HEK293 (cell line): Measurements from ENCODE around the gene PRR19.
A peak's percentile ranks its signal among the peaks of the same experiment; 100 is the strongest.

Experiments used
- CTCF ChIA-PET: fragments of 350-600 bp; formaldehyde crosslinking; extraction: SDS; loops from one replicate; lab custom pipeline; 2021; ENCODE audit warnings: antibody characterized with exemption; lab: Yijun Ruan, JAX
- POLR2A ChIA-PET: fragments of 300-600 bp; formaldehyde crosslinking; extraction: SDS; loops from one replicate; lab custom pipeline; 2020; ENCODE audit warnings: antibody characterized with exemption, inconsistent platforms; lab: Yijun Ruan, JAX
- H3K27ac ChIP-seq: fragments of 200-500 bp; sonication (Bioruptor generic); 2 replicates; pipeline ENCODE4 v1.5.1; 2014; ENCODE audit warnings: low read depth, low read length, control low read depth, inconsistent platforms; ENCODE audit errors: extremely low read depth
- H3K36me3 ChIP-seq, 2 experiments: fragments of 200-500 bp in 1 of 2; sonication (Bioruptor generic) in 1 of 2; 1 replicate in 1 of 2; 2 replicates in 1 of 2; pipeline ENCODE4 v1.5.1; 2014 to 2017; ENCODE audit warnings: inconsistent platforms in 2 of 2, low read length in 2 of 2; ENCODE audit not compliant: control insufficient read depth in 2 of 2, insufficient read depth in 1 of 2
- H3K4me1 ChIP-seq: fragments of 200-500 bp; sonication (Bioruptor generic); 2 replicates; pipeline ENCODE4 v1.5.1; 2014; ENCODE audit warnings: mild to moderate bottlenecking, low read length, inconsistent platforms; ENCODE audit not compliant: control insufficient read depth, insufficient read depth
- H3K4me3 ChIP-seq: 2 replicates; pipeline ENCODE4 v1.5.1; 2011; ENCODE audit warnings: low read depth, mild to moderate bottlenecking, control low read depth, low read length, moderate library complexity
- H3K9me3 ChIP-seq: fragments of 200-500 bp; sonication (Bioruptor generic); 2 replicates; pipeline ENCODE4 v1.5.1; 2014; ENCODE audit warnings: low read depth, low read length, inconsistent platforms; ENCODE audit not compliant: control insufficient read depth, insufficient read depth
- CTCF ChIP-seq: fragments of 450-650 bp; formaldehyde crosslinking; IDR thresholded peaks from 2 replicates; pipeline ENCODE4 v1.5.1; 2016; ENCODE audit warnings: missing biosample characterization, missing genetic modification characterization
- EGR2 ChIP-seq: fragments of 450-650 bp; formaldehyde crosslinking; IDR thresholded peaks from 2 replicates; pipeline ENCODE4 v1.5.1; 2016; ENCODE audit warnings: low read depth, missing biosample characterization, missing genetic modification characterization
- GLIS1 ChIP-seq: fragments of 450-650 bp; formaldehyde crosslinking; IDR thresholded peaks from 2 replicates; pipeline ENCODE4 v1.5.1; 2016; ENCODE audit warnings: missing biosample characterization, missing genetic modification characterization
- KLF1 ChIP-seq: fragments of 450-650 bp; formaldehyde crosslinking; IDR thresholded peaks from 2 replicates; pipeline ENCODE4 v1.5.1; 2016; ENCODE audit warnings: missing biosample characterization, missing genetic modification characterization
- KLF9 ChIP-seq: fragments of 450-650 bp; formaldehyde crosslinking; IDR thresholded peaks from 2 replicates; pipeline ENCODE4 v1.5.1; 2016; ENCODE audit warnings: missing biosample characterization, missing genetic modification characterization, low read depth
- SCRT2 ChIP-seq: fragments of 450-650 bp; formaldehyde crosslinking; IDR thresholded peaks from 2 replicates; pipeline ENCODE4 v1.5.1; 2016; ENCODE audit warnings: missing biosample characterization, missing genetic modification characterization
- ZFHX2 ChIP-seq: fragments of 450-650 bp; formaldehyde crosslinking; conservative IDR thresholded peaks from 2 replicates; pipeline ENCODE4 v1.5.1; 2016; ENCODE audit warnings: missing biosample characterization, missing genetic modification characterization
- ZIC2 ChIP-seq: fragments of 450-650 bp; formaldehyde crosslinking; IDR thresholded peaks from 2 replicates; pipeline ENCODE4 v1.5.1; 2016; ENCODE audit warnings: missing biosample characterization, missing genetic modification characterization
- ZNF138 ChIP-seq: fragments of 450-650 bp; formaldehyde crosslinking; IDR thresholded peaks from 2 replicates; pipeline ENCODE4 v1.5.1; 2016; ENCODE audit warnings: missing biosample characterization, missing genetic modification characterization, borderline replicate concordance
- ZNF155 ChIP-seq: fragments of 450-650 bp; formaldehyde crosslinking; IDR thresholded peaks from 2 replicates; pipeline ENCODE4 v1.5.1; 2016; ENCODE audit warnings: missing biosample characterization, missing genetic modification characterization
- ZNF157 ChIP-seq: fragments of 450-650 bp; formaldehyde crosslinking; IDR thresholded peaks from 2 replicates; pipeline ENCODE4 v1.5.1; 2016; ENCODE audit warnings: missing biosample characterization, missing genetic modification characterization
- ZNF2 ChIP-seq: fragments of 450-650 bp; formaldehyde crosslinking; IDR thresholded peaks from 2 replicates; pipeline ENCODE4 v1.5.1; 2016; ENCODE audit warnings: missing biosample characterization, missing genetic modification characterization
- ZNF362 ChIP-seq: fragments of 450-650 bp; formaldehyde crosslinking; IDR thresholded peaks from 2 replicates; pipeline ENCODE4 v1.5.1; 2016; ENCODE audit warnings: missing biosample characterization, missing genetic modification characterization
- ZNF624 ChIP-seq: fragments of 450-650 bp; formaldehyde crosslinking; IDR thresholded peaks from 2 replicates; pipeline ENCODE4 v1.5.1; 2017; ENCODE audit warnings: missing biosample characterization, missing genetic modification characterization
- ZNF626 ChIP-seq: fragments of 450-650 bp; sonication (Bioruptor Pico); formaldehyde crosslinking; IDR thresholded peaks from 2 replicates; pipeline ENCODE4 v1.5.1; 2018; ENCODE audit warnings: missing biosample characterization, missing genetic modification characterization, inconsistent platforms
- ZNF837 ChIP-seq: fragments of 450-650 bp; formaldehyde crosslinking; IDR thresholded peaks from 2 replicates; pipeline ENCODE4 v1.5.1; 2016; ENCODE audit warnings: missing biosample characterization, missing genetic modification characterization
- TF ChIP-seq, protein P1 (sequence below): fragments of 450-650 bp; formaldehyde crosslinking; IDR thresholded peaks from 2 replicates; pipeline ENCODE4 v1.5.1; 2016; ENCODE audit warnings: missing biosample characterization, missing genetic modification characterization
- TF ChIP-seq, protein P2 (sequence below): fragments of 450-650 bp; formaldehyde crosslinking; IDR thresholded peaks from 2 replicates; pipeline ENCODE4 v1.5.1; 2016; ENCODE audit warnings: missing biosample characterization, missing genetic modification characterization, low read depth

The PRR19 gene

GRCh38 chr19:42292042-42292960 lies 9.6 kb upstream of the PRR19 start:
- CTCF ChIA-PET: interaction anchor here (0.6 to 1.8 kb wide), 4 partner anchors 9 to 46 kb away, joined by 3 to 7 read pairs (median 5); partner anchors contain the start of gene PRR19

GRCh38 chr19:42292963-42293362 lies 9.0 kb upstream of the PRR19 start:
- Histone ChIP-seq H3K27ac (0 out of 2 replicates have a peak overlapping the region, but pooled peaks have one; percentile 31), H3K4me1 (no peaks in the 10 kb centered on the region), H3K9me3 (no peaks in the 10 kb centered on the region), H3K4me3 (no peak overlapping the region), H3K36me3 (peaks cover 27 to 87% of the 10 kb centered on the region in 2 experiments)
- peak; percentile 73 for TF ChIP-seq ZIC2 (tag by site-specific recombination)
- TF ChIP-seq ZNF362 (tag by site-specific recombination): no peak
- TF ChIP-seq, protein P1, sequence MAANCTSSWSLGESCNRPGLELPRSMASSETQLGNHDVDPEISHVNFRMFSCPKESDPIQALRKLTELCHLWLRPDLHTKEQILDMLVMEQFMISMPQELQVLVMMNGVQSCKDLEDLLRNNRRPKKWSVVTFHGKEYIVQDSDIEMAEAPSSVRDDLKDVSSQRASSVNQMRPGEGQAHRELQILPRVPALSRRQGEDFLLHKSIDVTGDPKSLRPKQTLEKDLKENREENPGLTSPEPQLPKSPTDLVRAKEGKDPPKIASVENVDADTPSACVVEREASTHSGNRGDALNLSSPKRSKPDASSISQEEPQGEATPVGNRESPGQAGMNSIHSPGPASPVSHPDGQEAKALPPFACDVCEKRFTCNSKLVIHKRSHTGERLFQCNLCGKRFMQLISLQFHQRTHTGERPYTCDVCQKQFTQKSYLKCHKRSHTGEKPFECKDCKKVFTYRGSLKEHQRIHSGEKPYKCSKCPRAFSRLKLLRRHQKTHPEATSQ (tag by site-specific recombination): no peak
- TF ChIP-seq GLIS1 (tag by site-specific recombination): peak; percentile 51
- no peak for TF ChIP-seq ZNF837
- no peak for TF ChIP-seq ZNF2
- no peak for TF ChIP-seq ZNF155 (tag by site-specific recombination)
- TF ChIP-seq ZNF138 (tag by site-specific recombination): no peak
- ChIA-PET CTCF (interaction anchor here (0.6 to 1.7 kb wide), 5 partner anchors 13 to 184 kb away, joined by 3 to 5 read pairs (median 4); no protein-coding TSS in a partner anchor), POLR2A (interaction anchor here (0.9 to 1.4 kb wide), 2 partner anchors 9 to 12 kb away, joined by 4 read pairs; partner anchors contain the start of gene PAFAH1B3)

More at GRCh38 chr19:42292042-42292960, 9.6 kb upstream of the PRR19 start:
- Histone ChIP-seq H3K27ac (no peak overlapping the region), H3K4me1 (no peaks in the 10 kb centered on the region), H3K36me3 (peaks cover 22 to 93% of the 10 kb centered on the region in 2 experiments), H3K9me3 (no peaks in the 10 kb centered on the region), H3K4me3 (no peak overlapping the region)
- TF ChIP-seq KLF9 (peak; percentile 67), SCRT2 (tag by site-specific recombination) (peak; percentile 48; the same call in 1 of the 2 replicates)
- TF ChIP-seq, protein P2, sequence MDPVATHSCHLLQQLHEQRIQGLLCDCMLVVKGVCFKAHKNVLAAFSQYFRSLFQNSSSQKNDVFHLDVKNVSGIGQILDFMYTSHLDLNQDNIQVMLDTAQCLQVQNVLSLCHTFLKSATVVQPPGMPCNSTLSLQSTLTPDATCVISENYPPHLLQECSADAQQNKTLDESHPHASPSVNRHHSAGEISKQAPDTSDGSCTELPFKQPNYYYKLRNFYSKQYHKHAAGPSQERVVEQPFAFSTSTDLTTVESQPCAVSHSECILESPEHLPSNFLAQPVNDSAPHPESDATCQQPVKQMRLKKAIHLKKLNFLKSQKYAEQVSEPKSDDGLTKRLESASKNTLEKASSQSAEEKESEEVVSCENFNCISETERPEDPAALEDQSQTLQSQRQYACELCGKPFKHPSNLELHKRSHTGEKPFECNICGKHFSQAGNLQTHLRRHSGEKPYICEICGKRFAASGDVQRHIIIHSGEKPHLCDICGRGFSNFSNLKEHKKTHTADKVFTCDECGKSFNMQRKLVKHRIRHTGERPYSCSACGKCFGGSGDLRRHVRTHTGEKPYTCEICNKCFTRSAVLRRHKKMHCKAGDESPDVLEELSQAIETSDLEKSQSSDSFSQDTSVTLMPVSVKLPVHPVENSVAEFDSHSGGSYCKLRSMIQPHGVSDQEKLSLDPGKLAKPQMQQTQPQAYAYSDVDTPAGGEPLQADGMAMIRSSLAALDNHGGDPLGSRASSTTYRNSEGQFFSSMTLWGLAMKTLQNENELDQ (tag by site-specific recombination): no peak
- POLR2A ChIA-PET: no interaction called here

DNA sequence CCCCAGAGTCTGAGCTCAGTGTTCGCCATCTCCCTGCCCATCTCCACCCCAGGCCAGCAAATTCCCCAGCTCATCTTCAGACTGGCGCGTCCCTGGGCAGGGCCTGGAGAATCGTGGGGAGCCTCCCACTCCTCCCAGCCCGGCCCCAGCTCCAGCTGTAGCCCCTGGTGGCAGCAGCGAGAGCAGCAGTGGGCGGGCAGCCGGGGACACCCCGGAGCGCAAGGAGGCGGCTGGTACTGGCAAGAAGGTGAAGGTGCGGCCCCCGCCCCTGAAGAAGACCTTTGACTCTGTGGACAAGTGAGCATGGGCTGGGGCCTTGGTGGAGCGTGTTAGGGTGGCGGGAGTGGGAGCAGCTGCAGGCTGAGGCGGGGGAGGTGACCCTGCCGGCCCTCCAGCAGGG lies 8.4 kb upstream of the PRR19 start:
- H3K4me3 ChIP-seq: no peak overlapping the region
- H3K9me3 ChIP-seq: no peaks in the 10 kb centered on the region
- CTCF ChIA-PET: interaction anchor here (0.6 to 1.7 kb wide), 6 partner anchors 14 to 185 kb away, joined by 3 to 5 read pairs (median 4); no protein-coding TSS in a partner anchor
- peak; percentile 66 for TF ChIP-seq ZFHX2
- TF ChIP-seq ZNF626 (tag by site-specific recombination): no peak
- TF ChIP-seq ZNF624 (tag by site-specific recombination): no peak
- no peak for TF ChIP-seq ZNF362 (tag by site-specific recombination)
- TF ChIP-seq ZNF157 (tag by site-specific recombination): no peak
- TF ChIP-seq KLF1: peak; percentile 9; the same call in 1 of the 2 replicates
- peak; percentile 30; the same call in 1 of the 2 replicates for TF ChIP-seq CTCF
- peak; percentile 61 for TF ChIP-seq EGR2 (tag by site-specific recombination)
- TF ChIP-seq, all 188 proteins: peak for 4
- H3K27ac ChIP-seq: 0 out of 2 replicates have a peak overlapping the region, but pooled peaks have one; percentile 31
- POLR2A ChIA-PET: interaction anchor here (0.9 to 1.4 kb wide), 2 partner anchors 9 to 12 kb away, joined by 4 read pairs; partner anchors contain the start of gene PAFAH1B3
- H3K36me3 ChIP-seq: peaks cover 31 to 81% of the 10 kb centered on the region in 2 experiments
- no peaks in the 10 kb centered on the region for H3K4me1 ChIP-seq
